Measurements from ENCODE around the gene NAGLU.

GRCh38 chr17:42519546-42520491 is 16.2 kb upstream of the NAGLU start:
- TF ChIP-seq PLRG1 (conservative IDR thresholded peaks at IDR 0.05) (no peak), TIGD3 (CRISPR knock-in tag; IDR thresholded peaks at IDR 0.05; ENCODE audit: borderline replicate concordance) (no peak), KAT2B (IDR thresholded peaks at IDR 0.05; ENCODE audit: borderline replicate concordance, low read depth, low read length) (no peak), ZBTB37 (CRISPR knock-in tag; IDR thresholded peaks at IDR 0.05) (no peak), ZBTB8A (CRISPR knock-in tag; IDR thresholded peaks at IDR 0.05; ENCODE audit: borderline replicate concordance, low read depth) (no peak), HINFP (CRISPR knock-in tag; IDR thresholded peaks at IDR 0.05; ENCODE audit: low read depth) (0 out of 2 replicates have a peak, but pooled peaks have one; percentile 20)

Data from HepG2 (cell line).